ENCODE results near the gene CNTNAP5.

- TF ChIP-seq CTCF (IDR thresholded peaks at IDR 0.05) (no peak), EZH2 (IDR thresholded peaks at IDR 0.05; ENCODE audit: borderline replicate concordance, insufficient read depth, low read depth, low read length, poor library complexity, severe bottlenecking) (no peak)
These were observed 498.0 kb downstream of the CNTNAP5 start for GRCh38 chr2:124523096-124523495.
